Measurements from ENCODE around the gene AKT1S1.

AKT1S1 gene

GRCh38 chr19:49866933-49867782 is 10.0 kb downstream of the AKT1S1 start, which contains the start of gene PNKP:
Gene PNKP, minus strand, starts transcription at chr19:49867576. Its CDS starts 372 bp downstream, at chr19:49867204.
- FAIRE-seq = no peak

GRCh38 chr19:49864890-49865289 is 12.3 kb downstream of the AKT1S1 start:
- FAIRE-seq = no peak

- FAIRE-seq = no peak
Measured at GRCh38 chr19:49863935-49864320, 13.2 kb downstream of the AKT1S1 start.

GRCh38 chr19:49863254-49863934 is 13.8 kb downstream of the AKT1S1 start:
- no peak for FAIRE-seq

- no peak for FAIRE-seq
Measured at GRCh38 chr19:49862391-49863253, 14.5 kb downstream of the AKT1S1 start.

GRCh38 chr19:49861541-49862378 is 15.4 kb downstream of the AKT1S1 start:
- no peak for FAIRE-seq

- no peak for FAIRE-seq
Measured at GRCh38 chr19:49861107-49861506, 16.0 kb downstream of the AKT1S1 start.

- no peak for FAIRE-seq
Measured at GRCh38 chr19:49860336-49861102, 16.6 kb downstream of the AKT1S1 start.

GRCh38 chr19:49859682-49860335 is 17.3 kb downstream of the AKT1S1 start:
- FAIRE-seq = no peak

GRCh38 chr19:49858088-49858985 is 18.8 kb downstream of the AKT1S1 start:
- no peak for FAIRE-seq

GRCh38 chr19:49857838-49858087 is 19.4 kb downstream of the AKT1S1 start:
- FAIRE-seq = no peak

GRCh38 chr19:49857061-49857837 is 19.9 kb downstream of the AKT1S1 start:
- FAIRE-seq = no peak

- no peak for FAIRE-seq
Measured at GRCh38 chr19:49856574-49857021, 20.6 kb downstream of the AKT1S1 start.

GRCh38 chr19:49855676-49856573 is 21.2 kb downstream of the AKT1S1 start:
- no peak for FAIRE-seq

GRCh38 chr19:49855277-49855675 is 21.9 kb downstream of the AKT1S1 start:
- no peak for FAIRE-seq

- no peak for FAIRE-seq
Measured at GRCh38 chr19:49854378-49855263, 22.5 kb downstream of the AKT1S1 start.

- no peak for FAIRE-seq
Measured at GRCh38 chr19:49853852-49854377, 23.2 kb downstream of the AKT1S1 start.

Data from islet of Langerhans (tissue), 1 donor.